ENCODE measurements around the gene SMPD3.
"Not testable (repeated sequence)": the region's sequence is repeated elsewhere in the genome, so short reads cannot be mapped to it uniquely, and the experiment has no call there.

SMPD3 gene

DNA sequence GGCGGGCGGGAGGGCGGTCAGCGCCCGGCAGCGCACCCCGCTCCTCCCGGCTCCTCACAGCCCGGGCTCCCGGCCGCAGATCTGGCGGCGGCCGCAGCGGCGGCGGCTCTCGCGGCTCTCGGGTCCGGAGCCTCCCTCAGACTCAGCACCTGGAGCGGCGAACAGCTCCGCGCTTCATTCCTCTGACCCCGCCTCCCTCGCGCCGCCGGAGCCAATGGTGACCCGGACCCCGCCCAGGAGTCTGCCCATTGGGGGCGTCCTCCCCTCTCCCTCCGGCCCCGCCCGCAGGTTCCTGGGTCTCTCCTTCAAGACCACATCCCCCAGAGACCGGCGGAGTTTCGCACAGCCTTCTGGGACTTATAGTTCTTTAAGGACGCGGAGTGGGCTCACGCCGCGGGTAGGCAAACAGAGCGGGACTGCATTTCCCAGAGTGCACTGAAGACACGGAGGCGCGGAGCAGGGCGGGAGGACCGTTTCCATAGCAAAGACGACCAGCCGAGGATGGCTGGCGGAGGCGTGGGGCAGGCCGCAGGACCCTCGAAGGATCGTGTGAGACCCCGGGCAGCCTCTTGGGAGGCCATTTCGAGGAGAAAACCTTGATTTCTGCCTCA is at the start of gene SMPD3:
TSS of gene SMPD3 (minus strand) at position 149 of the 611 bp plus-strand sequence. CDS start 76,327 bp downstream, outside the sequence.
- FAIRE-seq: no peak

GRCh38 chr16:68496689-68497088 is 48.4 kb upstream of the SMPD3 start:
- FAIRE-seq: no peak

GRCh38 chr16:68494261-68494660 is 46.0 kb upstream of the SMPD3 start:
- FAIRE-seq: not testable (repeated sequence)

GRCh38 chr16:68493412-68494070 is 45.2 kb upstream of the SMPD3 start:
- FAIRE-seq: no peak

- no peak for FAIRE-seq
Observed at GRCh38 chr16:68492543-68493411, 44.5 kb upstream of the SMPD3 start.

DNA sequence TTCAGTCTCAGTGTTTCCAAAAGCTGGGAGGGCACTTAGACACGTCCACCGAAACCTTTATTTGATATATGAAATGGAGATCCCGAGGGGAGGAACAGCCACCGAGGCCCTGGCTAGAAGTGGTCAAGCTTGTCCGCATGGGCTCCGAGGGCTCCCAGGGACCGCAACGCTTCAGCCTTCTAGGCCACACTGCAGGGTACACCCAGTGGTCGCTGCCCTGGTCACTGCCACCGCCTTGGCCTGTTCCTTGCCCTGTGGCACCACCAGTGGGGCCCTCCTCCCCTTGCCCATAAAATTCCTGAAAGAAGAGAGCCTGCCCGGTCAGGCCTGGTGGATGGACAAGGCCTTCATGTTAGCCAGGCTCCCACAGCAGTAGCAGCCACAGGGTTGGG is 43.8 kb upstream of the SMPD3 start:
- FAIRE-seq: no peak

DNA sequence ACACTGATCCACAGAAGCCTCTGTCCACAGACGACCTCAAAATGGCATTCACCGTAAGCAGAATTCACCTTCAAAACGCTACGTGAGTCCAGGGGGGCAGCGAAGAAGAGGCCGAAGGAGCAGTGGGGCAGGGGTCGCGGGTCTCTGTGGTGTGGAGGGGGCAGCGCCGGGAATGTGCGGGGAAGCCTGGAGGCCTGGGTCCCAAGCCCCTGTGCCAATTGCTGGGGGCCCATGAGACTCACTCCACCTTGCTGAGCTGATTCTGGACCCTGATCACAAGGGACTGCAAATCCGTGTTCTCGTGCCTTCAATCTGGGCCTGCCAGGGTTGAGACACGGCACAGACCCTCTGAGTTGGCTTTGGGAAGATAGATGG is 43.3 kb upstream of the SMPD3 start:
- FAIRE-seq: no peak

- FAIRE-seq: no peak
Observed at GRCh38 chr16:68490829-68491575, 42.7 kb upstream of the SMPD3 start.

DNA sequence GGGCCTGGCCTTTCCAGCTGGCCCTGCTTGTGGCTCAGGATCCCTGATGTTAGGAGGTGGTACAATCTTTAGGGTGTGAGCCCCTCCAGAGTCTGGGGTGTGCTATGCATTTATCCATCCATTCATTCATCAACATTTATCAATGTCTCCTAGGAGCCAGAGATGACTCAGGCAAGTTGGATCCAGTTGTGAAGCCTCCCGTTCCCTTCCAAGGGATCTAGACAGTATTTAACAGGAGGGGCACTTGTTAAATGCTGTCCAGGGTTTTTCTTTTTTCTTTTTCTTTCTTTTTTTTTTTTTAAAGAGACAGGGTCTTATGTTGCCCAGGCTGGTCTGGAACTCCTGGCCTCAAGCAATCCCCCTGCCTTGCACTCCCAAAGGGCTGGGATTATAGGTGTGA is 42.0 kb upstream of the SMPD3 start:
- no peak for FAIRE-seq

DNA sequence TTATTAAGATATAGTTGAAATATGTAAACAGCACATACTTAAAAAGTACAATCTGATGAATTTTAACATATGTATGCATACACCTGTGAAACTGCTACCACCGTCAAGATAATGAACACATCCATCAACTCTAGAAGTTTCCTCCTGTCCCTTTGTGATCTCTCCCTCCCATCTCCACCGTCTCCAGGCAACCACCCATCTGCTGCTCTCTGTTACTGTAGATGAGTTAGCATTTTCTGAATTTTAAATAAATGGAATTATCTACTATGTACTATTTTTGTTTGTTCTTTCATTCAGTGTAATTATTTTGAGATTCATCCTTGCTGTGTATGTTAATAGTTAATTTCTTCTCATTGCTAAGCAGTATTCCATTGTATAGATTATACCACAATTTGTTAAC is 40.2 kb upstream of the SMPD3 start:
- FAIRE-seq: no peak

DNA sequence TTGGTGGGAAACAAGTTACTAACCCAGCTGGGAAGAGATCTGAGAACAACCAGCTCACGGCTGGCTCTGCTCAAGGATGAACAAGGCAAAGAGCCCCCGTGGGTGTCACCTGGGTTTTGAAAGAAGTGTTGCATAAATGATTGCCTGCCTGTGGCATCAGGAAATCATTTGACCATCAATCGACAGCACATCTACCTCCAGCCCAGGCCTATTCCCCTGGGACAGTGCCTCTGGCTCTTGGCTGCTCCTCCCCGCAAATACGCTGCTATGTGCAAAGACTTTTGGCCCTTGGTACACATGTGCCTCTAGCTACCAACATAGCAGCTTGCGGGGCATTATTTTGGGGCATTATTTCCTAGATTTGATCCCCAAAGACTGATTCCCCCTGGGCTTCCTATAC is 39.4 kb upstream of the SMPD3 start:
- no peak for FAIRE-seq

- FAIRE-seq: no peak
Observed at GRCh38 chr16:68487203-68487514, 38.9 kb upstream of the SMPD3 start.

DNA sequence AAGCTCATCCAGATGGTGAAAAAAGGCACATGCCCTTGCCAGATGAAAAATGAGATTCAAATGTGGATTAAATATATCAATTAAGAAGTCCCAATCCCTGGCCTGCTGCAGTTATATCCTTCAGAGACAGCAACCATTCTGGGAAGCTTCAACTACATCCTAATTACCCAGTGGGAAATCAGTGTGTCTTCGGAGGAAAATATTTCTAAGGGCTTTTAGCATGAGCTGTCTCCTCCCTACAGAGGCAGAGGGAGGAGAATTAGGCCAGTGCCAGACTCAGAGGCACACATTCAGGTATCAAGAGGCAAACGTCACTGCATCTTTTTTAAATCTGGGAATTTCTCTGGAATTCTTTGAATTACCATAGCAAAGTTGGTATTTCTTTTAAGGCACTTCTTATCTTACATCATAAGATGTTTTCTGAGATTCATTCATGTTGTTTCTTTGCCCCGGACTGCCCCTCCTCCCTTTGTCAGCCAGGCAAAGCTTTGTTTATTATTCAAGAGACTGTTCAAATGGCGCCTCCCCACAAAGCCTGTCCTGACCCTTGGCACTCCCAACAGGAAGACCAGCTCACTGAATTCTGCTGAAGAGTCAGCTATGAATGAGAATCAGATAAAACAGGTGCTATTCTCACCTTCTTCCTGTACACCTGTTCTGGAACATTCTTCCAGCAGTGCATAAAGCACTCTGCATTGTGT is 38.3 kb upstream of the SMPD3 start:
- FAIRE-seq: no peak

DNA sequence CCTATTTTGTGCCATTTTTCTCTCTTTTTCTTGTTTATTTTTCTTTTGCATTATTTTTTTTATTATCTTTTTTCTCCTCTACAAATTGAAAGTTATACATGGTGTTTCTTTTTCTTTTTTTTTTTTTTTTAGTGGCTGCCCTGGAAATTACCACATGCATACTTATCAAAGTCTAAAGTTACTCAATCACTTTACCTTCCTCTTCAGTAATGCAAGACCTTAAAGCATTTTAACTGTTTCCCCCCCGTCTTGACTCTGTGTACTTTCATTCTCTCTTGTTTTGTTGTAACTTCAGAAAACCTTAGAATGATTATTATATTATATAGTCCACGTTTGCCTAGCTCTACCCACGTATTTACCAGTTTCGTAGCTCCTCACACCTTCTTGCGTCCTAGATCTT is 33.3 kb upstream of the SMPD3 start:
- FAIRE-seq: no peak

GRCh38 chr16:68480084-68480995 is 32.0 kb upstream of the SMPD3 start:
- no peak for FAIRE-seq

GRCh38 chr16:68479271-68479670 is 31.0 kb upstream of the SMPD3 start:
- FAIRE-seq: no peak

DNA sequence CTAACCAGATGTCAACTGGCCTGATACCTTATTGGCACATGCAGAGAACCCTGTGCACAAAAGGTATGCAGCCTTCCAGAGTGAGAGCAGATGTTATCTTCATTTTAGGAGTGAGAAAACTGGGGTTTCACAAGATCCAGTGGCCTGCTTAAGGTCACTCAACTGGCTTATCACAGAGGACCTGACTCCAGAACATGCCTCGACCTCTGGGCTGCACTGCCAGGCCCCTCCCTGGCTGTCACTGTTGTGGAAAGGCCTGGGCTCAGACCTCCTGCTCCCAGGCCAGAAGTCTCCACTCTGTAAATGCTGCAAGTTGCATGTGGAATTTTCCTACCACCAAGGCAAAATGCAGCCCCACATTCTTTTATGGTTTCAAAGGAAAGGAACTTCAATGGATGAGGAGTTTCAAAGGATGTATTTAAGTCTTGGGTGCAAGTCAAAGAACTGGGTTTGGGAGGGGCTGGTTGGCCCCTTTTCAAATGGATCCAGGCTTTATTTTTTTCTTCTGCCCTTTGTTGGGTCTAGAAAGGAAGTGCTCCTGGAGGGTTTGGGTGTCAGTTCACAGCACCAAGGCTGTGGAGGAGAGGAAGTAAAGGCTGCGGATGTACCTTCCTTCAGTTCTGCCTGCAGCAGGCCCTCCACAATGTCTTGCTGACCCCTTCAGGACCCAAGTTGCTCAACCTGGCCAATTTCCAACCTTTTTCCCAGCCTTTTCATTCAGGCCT is 30.4 kb upstream of the SMPD3 start:
- FAIRE-seq: no peak

- FAIRE-seq: no peak
Observed at GRCh38 chr16:68475071-68475470, 26.8 kb upstream of the SMPD3 start.

- FAIRE-seq: no peak
Observed at GRCh38 chr16:68473358-68474070, 25.2 kb upstream of the SMPD3 start.

GRCh38 chr16:68472581-68472980 is 24.3 kb upstream of the SMPD3 start:
- no peak for FAIRE-seq

Measured in colon (tissue), 2 donors.